ENCODE results near the gene TIGD6.
"Not testable (repeated sequence)": the region's sequence is repeated elsewhere in the genome, so short reads cannot be mapped to it uniquely, and the experiment has no call there.

TIGD6 gene

DNA sequence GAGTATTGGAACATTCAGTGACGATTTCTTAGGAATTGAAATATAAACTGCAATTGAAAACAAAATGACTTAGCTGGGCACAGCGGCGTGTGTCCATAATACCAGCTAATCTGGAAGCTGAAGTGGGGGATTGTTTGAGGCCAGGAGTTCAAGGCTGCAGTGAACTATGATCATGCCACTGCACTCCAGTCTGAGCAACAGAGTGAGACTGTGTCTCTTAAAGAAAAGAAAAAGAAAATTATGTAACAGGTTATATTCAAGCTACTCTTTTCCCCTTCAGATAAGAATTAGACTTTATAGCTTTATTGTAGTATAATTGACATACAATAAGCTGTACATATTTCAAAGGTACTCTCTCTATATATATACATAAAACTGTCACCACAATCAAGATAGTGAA is 33.5 kb downstream of the TIGD6 start:
- no peak for DNase-seq

DNA sequence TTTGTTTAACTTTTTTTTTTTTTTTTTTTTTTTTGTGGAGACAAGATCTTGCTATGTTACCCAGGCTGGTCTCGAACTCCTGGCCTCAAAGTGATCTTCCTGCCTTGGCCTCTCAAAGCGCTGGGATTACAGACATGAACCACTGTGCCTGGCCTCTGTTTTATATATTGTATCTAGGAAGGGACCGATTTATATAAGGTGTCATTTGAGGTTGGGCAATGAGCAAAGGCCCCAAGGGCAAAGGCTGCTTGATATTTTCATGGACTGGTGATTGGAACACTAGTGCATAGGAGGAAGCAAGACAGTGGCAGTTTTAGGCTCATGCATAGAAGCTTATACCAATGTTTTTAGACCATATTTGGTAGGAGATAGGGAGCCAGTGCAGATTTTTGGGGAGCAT is 36.7 kb downstream of the TIGD6 start:
- DNase-seq = no peak

DNA sequence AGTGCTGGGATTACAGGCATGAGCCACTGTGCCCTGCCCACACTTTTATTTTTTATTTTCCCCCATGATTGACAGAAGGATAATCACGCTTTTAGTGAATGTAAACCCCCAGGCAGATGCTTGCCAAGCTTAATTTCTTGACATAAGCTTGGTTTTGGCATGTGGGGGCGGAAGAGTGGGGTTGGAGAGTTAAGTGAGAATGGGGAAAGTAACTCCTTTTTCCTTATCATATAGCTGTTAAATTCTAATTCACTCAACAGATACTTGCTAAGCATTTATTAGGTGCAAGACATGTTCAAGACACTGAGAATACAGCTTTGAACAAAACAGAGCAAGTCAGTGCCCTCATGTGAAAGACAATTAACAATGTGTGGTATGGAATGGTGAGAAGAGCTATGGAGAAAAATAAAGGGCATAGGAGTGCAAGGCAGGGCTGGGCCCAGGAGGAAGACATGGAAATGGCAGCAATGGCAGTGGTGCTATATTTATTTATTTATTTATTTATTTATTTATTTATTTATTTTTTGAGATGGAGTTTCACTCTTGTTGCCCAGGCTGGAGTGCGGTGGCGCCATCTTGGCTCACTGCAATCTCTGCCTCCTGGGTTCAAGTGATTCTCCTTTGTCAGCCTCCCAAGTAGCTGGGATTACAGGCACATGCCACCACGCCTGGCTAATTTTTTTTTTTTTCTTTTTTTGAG is 37.7 kb downstream of the TIGD6 start:
- DNase-seq = no peak

- DNase-seq = peak; percentile 66
Observed at GRCh38 chr5:149961957-149962409, 38.5 kb downstream of the TIGD6 start.

GRCh38 chr5:149961186-149961685 is 39.2 kb downstream of the TIGD6 start:
- DNase-seq = no peak

GRCh38 chr5:149960272-149961185 is 39.9 kb downstream of the TIGD6 start, which contains the start of gene SLC26A2:
Gene SLC26A2 (plus strand): TSS chr5:149960758. CDS start chr5:149977653, 16,895 bp downstream.
- peak; percentile 92 for DNase-seq

- DNase-seq = no peak
Observed at GRCh38 chr5:149959406-149960236, 40.8 kb downstream of the TIGD6 start.

DNA sequence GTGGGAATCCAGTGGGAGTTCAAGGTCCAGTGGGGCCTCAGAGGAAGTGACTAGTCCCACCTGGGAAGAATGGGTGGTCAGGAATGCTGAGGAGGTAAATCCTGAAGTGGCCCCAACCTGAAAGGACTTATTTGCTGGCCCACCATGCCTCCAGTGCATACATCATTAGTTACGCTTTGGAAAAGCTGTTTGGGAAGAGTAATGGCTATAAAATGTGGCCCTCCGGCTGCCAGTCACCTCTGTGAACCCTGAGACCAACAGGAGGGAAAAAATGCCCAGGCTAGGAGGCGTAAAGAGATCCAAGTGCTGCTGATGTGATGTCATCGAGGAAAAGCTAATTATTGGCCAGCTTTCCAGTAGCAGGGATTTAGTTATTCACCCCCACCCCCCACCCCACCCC is 42.6 kb downstream of the TIGD6 start:
- DNase-seq = no peak

- no peak for DNase-seq
Observed at GRCh38 chr5:149956685-149957084, 43.8 kb downstream of the TIGD6 start.

DNA sequence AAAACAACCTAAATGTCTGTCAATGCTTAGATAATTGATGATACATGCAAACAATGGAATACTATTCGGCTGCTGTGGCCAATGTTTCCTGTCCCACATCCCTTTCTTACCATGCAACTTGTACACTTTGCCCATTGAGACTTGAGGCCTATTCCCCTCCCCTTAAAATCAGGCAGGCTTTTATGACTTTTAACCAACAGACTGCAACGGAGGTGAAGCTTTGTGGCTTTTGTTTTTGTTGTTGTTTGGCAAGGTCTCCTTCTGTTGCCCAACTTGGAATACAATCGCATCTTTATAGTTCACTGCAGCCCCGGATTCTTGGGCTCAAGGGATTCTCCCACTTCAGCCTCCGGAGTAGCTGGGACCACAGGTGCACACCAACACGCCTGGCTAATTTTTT is 45.7 kb downstream of the TIGD6 start:
- no peak for DNase-seq

DNA sequence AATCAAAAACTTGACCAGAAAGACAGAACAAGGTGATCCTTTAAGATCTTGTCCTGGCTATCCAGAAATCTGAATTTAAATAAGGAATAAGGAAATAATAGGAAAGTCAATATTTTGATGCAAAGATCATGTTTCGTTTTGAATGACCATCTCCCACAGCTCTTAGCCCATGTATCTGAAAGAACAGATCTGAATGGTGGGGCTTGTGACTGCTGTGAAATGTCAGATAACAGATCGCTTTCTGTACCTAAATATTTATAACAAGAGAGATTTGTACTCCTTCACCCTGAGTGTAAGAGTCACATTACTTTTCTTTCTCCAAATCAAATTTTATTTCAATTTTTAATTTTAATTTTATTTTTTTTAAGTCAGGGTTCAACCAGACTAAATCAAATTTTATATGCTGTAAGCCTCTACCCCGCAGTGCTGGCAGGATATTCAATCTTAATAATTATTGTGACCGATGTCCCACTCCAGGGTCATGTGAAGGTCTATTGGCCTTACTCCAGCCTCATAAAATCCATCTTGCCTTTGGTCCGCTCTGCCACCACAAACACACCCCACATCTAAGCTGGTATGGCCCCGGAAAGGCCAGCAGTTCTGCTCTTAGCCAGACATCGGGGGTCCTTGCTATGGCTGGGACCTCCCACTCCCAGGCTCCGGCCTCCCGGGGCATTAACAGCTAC is 46.9 kb downstream of the TIGD6 start:
- DNase-seq = no peak

GRCh38 chr5:149951138-149951749 is 49.2 kb downstream of the TIGD6 start:
- no peak for DNase-seq

GRCh38 chr5:149948993-149949392 is 51.5 kb downstream of the TIGD6 start:
- DNase-seq = no peak

DNA sequence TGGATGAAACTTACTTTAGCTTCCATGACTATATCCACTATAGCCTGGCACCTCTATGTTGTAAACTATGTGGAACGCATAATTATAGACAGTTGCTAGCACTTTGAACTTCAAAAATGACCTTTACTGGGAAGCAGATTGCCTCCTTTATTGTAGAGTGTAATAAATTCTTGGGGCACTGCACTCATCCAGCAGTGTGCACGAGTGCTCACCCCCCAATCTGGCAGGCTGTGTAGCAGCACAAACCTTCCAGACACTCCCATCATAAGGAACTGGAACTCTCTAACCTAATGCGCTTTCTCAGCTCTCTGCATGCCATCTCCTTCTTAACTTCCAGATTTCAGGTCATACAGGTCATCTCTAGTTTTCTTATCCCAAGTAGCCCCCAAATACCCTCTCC is 54.3 kb downstream of the TIGD6 start:
- no peak for DNase-seq

- DNase-seq = no peak
Observed at GRCh38 chr5:149944666-149945065, 55.8 kb downstream of the TIGD6 start, which contains the start of gene PDE6A. Gene PDE6A (minus strand): TSS chr5:149944793. CDS start chr5:149944673, 120 bp downstream.

DNA sequence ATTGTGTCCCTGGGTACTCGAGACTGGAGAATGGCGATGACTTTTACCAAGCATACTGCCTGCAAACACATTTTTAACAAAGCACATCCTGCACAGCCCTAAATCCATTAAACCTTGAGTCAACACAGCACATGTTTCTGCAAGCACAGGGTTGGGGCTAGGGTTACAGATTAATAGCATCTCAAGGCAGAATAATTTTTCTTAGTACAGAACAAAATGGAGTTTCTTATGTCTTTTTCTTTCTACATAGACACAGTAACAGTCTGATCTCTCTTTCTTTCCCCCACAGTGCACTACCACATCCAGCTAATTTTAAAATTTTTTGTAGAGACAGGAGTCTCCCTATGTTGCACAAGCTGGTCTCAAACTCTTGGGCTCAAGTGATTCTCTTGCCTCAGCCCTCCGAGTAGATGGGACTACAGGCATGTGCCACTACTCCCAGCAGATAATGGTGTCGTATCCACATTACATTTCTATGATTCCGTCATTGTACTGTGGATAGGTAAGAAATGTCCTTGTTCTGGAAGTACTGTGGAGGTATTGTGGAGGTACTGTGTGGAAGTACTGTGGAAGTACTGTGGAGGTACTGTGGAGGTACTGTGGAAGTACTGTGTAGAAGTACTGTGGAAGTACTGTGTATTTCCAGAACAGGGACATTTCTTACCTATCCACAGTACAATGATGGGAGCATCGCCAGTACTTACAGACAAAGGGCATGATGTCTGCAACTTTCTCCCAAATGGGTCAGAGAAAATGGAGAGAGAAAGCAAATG is 57.1 kb downstream of the TIGD6 start:
- not testable (repeated sequence) for DNase-seq

All from NCI-H1694 treated with DMSO at 0.1 percent for 48 hours (cell line).